ENCODE results near the gene NAE1.

- no peak for TF ChIP-seq CTCF (conservative IDR thresholded peaks at IDR 0.05; ENCODE audit: low read length)
- TF ChIP-seq EZH2phosphoT487 (IDR thresholded peaks at IDR 0.05; ENCODE audit: borderline replicate concordance, low read depth, low read length) = no peak
Measured at GRCh38 chr16:66841366-66841765, 10.6 kb upstream of the NAE1 start.
